GM12875 (cell line): Measurements from ENCODE around the gene STX8.
"Not testable (repeated sequence)": the region's sequence is repeated elsewhere in the genome, so short reads cannot be mapped to it uniquely, and the experiment has no call there.

Experiments
- H3K4me3 ChIP-seq: one replicate; pipeline ENCODE4 v1.5.1; 2011; ENCODE audit warnings: low read depth, low read length, control low read depth
- CTCF ChIP-seq: IDR thresholded peaks from 2 replicates; pipeline ENCODE4 v1.5.1; 2011; ENCODE audit warnings: low read depth, mild to moderate bottlenecking, control low read depth, inconsistent platforms, low read length, moderate library complexity, borderline replicate concordance; ENCODE audit not compliant: insufficient read depth

Gene STX8

GRCh38 chr17:9268546-9268945, 307.1 kb downstream of the STX8 start:
- TF ChIP-seq CTCF = no peak
- H3K4me3 ChIP-seq = no peak overlapping the region

GRCh38 chr17:9266697-9267117, 308.9 kb downstream of the STX8 start:
- H3K4me3 ChIP-seq = no peak overlapping the region
- TF ChIP-seq CTCF = no peak

GRCh38 chr17:9266031-9266680, 309.5 kb downstream of the STX8 start:
- no peak overlapping the region for H3K4me3 ChIP-seq
- no peak for TF ChIP-seq CTCF

GRCh38 chr17:9261081-9262012, 314.3 kb downstream of the STX8 start:
- no peak for TF ChIP-seq CTCF
- no peak overlapping the region for H3K4me3 ChIP-seq

- TF ChIP-seq CTCF = no peak
- H3K4me3 ChIP-seq = no peak overlapping the region
Measured at GRCh38 chr17:9259419-9259818, 316.2 kb downstream of the STX8 start.

GRCh38 chr17:9258115-9259015, 317.3 kb downstream of the STX8 start:
- H3K4me3 ChIP-seq = no peak overlapping the region
- TF ChIP-seq CTCF = no peak

GRCh38 chr17:9257630-9257965, 318.0 kb downstream of the STX8 start:
- not testable (repeated sequence) for H3K4me3 ChIP-seq
